ENCODE data around the gene BIRC7.

Gene BIRC7

DNA sequence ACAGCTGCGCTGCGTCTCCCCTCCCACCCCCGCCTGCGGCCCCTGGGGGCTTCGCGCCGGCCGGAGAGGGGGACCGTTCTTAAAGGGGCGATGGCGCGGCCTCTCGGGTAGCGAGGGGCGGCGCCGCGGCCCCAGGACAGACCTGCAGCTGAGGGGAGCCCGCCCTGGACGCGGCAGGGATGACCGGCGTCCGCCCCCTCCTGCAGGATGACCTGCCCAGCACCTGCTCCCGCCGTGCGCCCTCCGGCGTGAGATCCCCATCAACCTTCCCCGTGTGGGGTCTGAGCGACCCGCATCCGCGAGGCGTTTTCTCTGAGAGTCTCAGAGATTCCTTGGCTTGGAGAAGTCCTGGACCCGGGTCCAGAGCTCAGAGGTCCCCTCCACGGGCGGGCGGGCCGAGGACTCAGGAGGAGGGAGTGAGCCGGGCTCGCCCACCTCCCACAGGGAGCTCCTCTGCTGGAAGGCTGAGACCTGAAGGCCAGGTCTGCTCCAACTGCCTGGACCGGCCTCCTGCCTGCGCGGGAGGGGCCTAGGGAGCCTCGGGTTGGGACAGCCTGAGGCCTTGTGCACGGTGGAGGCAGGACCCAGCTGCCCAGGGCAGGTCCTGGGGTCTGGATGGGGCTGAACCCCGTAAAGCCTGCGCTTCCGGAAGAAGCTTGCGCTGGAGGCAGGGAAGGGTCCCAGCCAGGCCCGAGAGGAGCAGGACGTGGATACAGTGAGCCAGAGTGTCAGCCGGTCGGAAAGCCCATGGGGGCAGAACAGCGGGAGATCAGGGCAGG lies 19.1 kb downstream of the BIRC7 start:
- H3K4me3 ChIP-seq (ENCODE audit: control insufficient read depth, low read depth, low read length), result no peak overlapping the region
- TF ChIP-seq, protein P1, sequence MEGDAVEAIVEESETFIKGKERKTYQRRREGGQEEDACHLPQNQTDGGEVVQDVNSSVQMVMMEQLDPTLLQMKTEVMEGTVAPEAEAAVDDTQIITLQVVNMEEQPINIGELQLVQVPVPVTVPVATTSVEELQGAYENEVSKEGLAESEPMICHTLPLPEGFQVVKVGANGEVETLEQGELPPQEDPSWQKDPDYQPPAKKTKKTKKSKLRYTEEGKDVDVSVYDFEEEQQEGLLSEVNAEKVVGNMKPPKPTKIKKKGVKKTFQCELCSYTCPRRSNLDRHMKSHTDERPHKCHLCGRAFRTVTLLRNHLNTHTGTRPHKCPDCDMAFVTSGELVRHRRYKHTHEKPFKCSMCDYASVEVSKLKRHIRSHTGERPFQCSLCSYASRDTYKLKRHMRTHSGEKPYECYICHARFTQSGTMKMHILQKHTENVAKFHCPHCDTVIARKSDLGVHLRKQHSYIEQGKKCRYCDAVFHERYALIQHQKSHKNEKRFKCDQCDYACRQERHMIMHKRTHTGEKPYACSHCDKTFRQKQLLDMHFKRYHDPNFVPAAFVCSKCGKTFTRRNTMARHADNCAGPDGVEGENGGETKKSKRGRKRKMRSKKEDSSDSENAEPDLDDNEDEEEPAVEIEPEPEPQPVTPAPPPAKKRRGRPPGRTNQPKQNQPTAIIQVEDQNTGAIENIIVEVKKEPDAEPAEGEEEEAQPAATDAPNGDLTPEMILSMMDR (IDR thresholded peaks at IDR 0.05; ENCODE audit: control insufficient read depth, insufficient read depth, low read depth, low read length, missing control alignments), result no peak
- no peak for DNase-seq (ENCODE audit: low read depth)

DNA sequence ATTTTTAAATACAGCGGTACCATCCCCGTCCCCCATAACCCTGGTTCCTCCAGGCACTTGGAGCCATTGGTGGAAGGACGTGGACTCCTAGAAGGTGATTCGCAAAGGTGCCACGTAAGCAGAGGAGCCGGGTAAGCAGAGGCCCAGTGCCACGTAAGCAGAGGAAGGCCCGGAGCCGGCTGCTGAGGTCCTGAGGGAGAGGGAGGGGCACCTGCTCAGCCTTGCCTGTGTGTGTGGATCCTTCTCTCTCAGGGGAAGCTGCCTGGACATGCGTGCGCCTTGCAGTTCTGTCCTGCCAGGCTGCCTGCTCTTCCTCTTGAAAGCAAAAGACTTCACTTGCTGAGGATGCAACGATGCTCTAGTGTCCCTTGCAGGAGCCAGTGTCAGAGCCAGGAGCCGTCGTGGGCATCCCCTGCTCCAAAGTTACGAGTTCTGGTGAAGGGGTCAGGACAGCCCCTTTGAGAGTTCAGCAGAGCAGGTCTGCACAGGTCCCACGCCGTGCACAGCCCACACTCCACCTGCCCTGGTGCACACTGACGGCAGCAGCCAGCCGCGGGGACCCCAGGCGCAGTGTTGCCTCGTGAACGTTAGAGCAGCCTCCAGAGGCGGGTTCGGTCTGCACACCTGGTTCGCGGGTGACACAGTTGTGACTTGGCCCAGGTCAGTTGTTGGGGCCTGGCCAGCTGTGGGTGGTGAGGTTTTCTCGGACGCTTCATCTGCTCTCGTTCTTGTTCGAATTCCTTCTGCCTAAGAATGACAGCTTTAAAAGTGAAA lies 20.4 kb downstream of the BIRC7 start:
- TF ChIP-seq, protein P1 (IDR thresholded peaks at IDR 0.05; ENCODE audit: control insufficient read depth, insufficient read depth, low read depth, low read length, missing control alignments), result no peak
- no peak overlapping the region for H3K4me3 ChIP-seq (ENCODE audit: control insufficient read depth, low read depth, low read length)
- no peak for DNase-seq (ENCODE audit: low read depth)

DNA sequence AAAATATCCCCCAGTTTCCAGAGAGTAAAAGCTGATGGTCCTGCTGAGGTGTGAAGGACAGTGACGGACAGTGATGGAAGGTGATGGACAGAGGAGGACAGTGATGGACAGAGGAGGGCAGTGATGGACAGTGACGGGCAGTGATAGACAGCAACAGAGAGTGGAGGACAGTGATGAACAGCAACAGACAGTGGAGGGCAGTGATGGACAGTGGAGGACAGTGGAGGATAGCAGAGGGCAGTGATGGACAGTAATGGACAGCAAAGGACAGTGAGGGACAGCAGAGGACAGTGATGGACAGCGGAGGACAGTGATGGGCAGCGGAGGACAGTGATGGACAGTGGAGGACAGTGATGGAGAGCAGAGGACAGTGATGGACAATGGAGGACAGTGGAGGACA lies 21.2 kb downstream of the BIRC7 start:
- DNase-seq (ENCODE audit: low read depth), result no peak
- TF ChIP-seq, protein P1 (IDR thresholded peaks at IDR 0.05; ENCODE audit: control insufficient read depth, insufficient read depth, low read depth, low read length, missing control alignments), result no peak
- no peak overlapping the region for H3K4me3 ChIP-seq (ENCODE audit: control insufficient read depth, low read depth, low read length)

DNA sequence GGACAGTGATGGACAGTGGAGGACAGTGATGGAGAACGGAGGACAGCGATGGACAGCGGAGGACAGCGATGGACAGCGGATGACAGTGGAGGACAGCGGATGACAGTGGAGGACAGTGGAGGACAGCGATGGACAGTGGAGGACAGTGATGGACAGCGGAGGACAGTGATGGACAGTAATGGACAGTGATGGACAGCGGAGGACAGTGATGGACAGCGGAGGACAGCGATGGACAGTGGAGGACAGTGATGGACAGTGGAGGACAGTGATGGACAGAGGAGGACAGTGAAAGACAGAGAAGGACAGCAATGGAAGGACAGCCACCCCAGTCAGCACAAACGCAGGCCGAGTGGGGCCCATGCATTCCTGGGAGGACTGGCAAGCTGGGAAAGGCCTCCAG lies 21.9 kb downstream of the BIRC7 start:
- H3K4me3 ChIP-seq (ENCODE audit: control insufficient read depth, low read depth, low read length), result no peak overlapping the region
- DNase-seq (ENCODE audit: low read depth), result no peak
- TF ChIP-seq, protein P1 (IDR thresholded peaks at IDR 0.05; ENCODE audit: control insufficient read depth, insufficient read depth, low read depth, low read length, missing control alignments), result no peak

DNA sequence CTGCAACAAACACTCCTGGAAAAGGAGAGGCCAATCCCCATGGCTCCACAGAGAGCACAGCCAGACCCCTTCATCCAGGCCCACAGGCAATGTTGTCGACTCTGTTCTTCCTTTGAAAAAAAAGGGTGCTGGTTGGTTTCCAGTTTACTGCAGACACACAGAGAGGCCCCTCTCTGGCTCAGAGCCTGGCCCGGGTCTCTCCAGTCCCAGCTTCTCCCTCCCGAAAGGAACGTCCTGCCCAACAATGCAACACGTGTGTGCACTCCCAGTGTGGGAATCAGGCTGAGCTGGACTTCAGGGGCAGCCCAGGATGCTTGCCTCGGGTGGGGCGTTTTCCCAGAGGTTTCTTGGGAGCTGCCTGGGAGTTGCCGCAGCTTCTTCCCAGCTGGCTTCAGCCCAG lies 23.1 kb downstream of the BIRC7 start:
- TF ChIP-seq, protein P1 (IDR thresholded peaks at IDR 0.05; ENCODE audit: control insufficient read depth, insufficient read depth, low read depth, low read length, missing control alignments), result no peak
- no peak for DNase-seq (ENCODE audit: low read depth)
- H3K4me3 ChIP-seq (ENCODE audit: control insufficient read depth, low read depth, low read length), result no peak overlapping the region

DNA sequence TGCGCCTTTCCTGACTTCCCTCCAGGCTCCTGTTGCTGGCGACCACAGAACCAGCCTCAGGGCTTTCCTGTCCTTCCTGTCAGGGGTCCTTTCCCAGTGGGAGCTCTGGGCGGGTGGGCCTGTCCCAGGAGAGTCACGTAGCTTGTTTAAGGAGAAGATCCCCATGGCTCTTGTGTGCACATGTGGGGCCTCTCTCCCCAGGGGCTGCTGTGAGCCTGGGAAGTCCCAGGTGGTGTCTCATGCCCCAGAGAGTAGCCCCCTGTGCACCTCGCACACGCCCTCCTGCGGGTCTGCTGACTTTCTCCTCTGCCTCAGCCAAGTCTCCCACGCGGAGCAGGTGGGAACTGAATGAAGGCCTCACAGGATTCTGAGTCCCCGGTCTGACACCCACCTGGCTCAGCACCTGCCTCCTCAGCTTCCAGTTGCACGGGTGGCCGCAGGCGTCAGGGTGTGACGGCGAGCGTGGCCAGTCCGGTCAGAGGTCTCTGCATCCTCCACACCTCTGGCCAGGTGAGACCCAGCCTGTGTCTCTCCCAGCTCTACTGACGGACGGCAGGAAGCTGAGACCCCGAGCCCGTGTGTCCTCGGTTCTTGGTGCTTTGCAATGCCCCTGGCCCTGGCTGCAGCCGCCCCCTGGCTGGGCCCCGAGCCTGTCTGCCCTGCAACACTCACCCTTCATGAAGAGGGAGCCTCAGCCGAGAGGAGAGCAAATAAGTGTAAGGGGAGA lies 24.2 kb downstream of the BIRC7 start:
- DNase-seq (ENCODE audit: low read depth), result no peak
- H3K4me3 ChIP-seq (ENCODE audit: control insufficient read depth, low read depth, low read length), result no peak overlapping the region
- TF ChIP-seq, protein P1 (IDR thresholded peaks at IDR 0.05; ENCODE audit: control insufficient read depth, insufficient read depth, low read depth, low read length, missing control alignments), result no peak
